HG02973 (cell line): ENCODE measurements around the gene TMED6.

Source experiments
- ATAC-seq: cut with Tn5 transposase; IDR thresholded peaks from one replicate; pipeline ENCODE4 v1.9.1; 2021; ENCODE audit warnings: moderate library complexity; ENCODE audit not compliant: unreplicated experiment

The TMED6 gene

DNA sequence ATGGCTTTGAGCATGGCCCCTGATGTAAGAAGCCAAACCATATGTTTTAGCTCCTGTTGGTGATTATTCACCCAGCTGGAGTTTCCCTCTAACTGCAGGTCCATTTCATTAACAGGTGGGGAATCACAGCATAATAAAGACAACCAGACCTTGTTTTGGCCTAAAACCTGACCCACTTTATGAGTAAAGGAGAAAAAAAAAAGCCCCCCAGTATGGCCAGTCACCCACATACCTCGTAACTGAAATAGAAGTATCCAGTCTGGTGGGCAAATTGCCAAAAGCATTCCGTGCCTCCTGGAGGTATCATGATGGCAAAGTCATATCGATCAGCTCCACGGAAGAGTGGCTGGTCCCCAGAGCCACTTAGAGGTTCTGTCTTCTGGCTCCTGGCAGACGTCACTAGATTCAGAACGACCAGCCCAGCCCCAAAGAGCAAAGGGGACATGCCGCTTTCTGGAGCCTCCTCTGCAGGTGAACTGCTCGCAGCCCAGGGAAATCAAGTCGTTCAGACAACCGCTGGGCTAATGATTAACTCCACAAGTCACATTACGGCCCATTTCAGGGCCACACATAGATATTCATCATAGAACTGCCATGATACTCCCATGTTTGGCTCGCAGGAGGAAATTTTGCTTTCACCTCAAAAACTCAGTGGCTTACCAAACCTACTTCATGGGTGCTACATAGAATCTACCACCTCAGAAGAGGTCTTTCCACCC, at the start of gene TMED6:
Gene TMED6, minus strand, starts transcription at position 478 of the 719 bp plus-strand sequence. Its CDS starts 33 bp downstream, at position 445.
- ATAC-seq, result no peak

DNA sequence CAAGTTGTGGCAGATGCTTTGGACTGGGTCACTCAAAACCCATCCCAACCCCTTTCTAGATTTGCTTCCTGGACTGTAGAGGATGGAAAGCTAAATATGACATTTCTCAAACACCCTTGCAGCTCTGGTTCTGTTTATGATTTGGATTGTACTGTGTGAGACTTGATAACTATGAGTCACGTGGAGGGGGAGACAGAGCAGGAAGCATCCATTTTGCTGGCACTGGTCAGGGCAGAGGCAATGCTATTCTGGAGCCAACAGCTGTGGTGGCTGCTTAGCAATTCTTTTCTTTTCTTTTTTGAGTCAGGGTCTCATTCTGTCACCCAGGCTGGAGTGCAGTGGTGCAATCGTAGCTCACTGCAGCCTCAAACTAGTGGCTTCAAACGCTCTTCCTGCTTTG, 47.8 kb upstream of the TMED6 start:
- ATAC-seq, result no peak

DNA sequence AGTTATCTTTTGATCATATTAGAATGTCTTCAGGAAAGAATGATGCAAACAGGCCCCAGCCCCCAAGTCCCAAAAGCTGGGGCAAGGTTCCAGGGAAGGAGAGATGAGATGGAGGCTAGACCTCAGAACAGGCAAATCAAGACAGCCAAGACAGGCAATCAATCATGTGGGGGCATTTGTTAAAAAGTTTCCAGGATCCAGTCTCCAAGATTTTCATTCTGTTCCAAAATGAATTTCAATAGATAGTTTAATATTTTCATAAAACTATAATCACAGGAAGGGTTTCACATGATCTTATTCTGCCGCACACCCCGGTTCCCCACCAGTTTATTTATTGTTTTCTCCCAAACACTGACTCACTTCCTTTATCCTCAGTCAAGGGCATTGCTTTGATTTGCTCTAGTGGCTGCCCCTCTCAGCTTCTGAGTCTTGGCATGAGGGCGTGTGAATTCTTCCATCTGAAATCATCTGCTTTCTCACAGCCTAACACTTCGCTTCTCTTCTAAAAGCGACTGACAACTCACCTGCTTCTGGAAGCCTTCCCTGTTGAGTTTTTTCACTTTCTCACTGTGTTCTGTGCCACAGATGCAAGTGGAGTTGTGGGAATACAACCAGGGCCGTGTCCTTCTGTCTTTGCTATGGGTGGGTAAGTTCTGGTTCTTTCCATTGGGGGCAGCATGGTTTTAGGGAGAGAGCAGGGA, 46.4 kb upstream of the TMED6 start:
- no peak for ATAC-seq

- ATAC-seq, result no peak
These were observed 44.8 kb upstream of the TMED6 start for GRCh38 chr16:69396187-69397061.

DNA sequence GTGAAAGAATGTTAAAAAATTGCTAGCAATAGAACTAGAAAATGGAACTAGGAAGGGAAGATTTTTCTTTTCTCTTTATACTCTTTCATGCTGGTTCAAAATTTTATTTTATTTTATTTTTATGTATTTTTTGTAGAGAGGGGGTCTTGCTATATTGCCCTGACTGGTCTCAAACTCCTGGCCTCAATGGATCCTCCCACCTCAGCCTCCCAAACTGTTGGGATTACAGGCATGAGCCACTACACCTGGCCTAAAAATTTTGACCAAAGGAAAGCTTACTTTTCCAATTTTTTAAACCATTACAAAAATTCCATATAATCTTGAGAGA, 44.2 kb upstream of the TMED6 start:
- ATAC-seq, result no peak

DNA sequence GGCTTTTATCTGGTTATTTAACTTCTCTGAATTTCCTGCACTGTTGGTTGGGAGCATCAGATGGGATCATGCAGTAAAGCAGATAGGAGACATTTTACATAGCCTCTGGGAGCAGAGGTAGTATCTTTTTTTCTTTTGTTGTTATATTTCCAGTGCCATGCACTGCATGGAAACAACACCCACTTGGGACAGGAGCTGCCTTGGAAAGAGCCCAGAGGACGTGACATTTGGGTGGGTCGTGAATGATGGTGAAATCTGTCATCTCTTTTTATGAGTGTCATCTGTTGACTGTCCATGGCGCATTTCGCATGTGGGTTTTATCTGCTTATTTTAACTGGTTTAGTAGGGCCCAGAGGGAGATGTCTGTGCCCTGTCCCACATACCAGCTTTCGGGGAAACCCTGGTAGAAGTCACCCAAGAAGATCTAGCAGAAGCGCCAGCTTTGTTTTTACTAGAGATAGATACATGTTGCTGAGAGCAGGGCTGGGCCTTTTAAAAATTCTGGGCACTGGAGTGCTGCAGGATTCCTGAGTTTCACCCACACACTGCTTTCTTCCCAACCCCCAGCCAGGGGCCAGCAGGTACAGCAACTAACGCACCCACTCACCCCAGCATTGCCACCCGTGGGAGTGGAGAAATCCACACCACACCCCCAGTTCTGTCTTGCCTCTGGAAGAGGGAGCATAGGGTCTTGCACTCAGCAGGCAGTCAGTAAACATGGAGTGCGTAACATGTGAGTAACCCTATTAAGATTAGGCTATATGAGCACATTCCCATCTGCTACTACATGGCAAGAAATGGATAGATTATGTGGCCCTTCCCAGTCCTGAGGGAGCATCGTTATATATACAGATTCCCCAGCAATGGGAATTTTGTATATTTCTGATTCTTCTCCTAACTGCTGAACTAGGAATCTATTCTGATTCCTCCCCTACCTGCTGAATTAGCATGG, 42.6 kb upstream of the TMED6 start:
- ATAC-seq, result no peak

DNA sequence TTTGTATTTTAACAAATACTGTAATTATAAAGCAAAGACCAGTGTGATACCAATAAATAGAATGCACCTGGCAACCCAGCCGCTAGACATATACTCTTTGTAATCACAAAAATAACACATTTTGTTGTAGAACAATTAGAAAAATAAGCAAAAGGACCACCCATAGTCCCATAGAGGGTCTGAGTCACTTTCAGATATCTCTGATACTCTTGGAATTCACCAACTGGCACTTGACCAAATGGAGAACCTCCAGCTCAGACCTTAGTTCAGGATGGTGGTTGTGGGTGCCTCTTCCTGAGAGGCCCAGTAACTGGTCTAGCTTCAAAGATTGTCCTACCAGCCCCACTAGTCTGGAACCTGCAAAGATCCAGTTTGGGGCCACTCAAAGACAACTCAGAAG, 35.0 kb upstream of the TMED6 start:
- ATAC-seq, result no peak

- no peak for ATAC-seq
These were observed 33.4 kb upstream of the TMED6 start for GRCh38 chr16:69384974-69385373.

DNA sequence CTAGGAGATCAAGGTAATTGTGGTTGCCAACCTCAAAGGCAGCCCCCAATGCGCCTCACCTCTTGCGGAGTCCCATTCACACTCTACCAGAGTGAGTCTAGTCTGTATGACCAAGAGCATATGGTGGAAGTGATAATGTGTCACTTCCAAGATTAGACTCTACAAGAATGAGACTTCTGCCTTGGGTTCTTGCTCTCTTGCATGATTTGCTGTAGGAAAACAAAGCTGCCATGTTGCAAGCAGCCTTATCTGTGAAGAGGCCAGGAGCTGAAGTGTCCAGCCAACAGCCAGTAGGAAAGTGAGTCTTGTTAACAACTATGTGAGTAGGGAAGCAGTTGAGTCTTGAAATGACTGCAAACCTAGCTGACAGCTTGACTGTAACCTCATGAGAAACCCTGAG, 30.8 kb upstream of the TMED6 start:
- no peak for ATAC-seq

DNA sequence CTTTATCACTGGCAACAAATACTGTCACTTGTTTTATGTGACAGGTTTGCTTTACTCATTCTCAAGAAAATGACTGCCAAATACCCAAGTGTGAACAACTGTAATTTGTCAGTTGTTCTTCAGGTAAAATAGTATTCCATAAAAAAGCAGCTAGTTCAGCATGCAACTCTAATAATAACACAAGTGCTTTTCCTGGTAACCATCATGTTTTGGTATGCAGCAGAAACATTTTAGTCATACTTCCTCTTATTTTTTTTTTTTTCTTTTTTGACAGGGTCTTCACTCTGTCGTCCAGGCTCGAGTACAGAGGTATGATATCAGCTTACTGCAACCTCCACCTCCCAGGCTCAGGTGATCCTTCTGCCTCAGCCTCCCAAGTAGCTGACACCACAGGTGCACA, 29.6 kb upstream of the TMED6 start:
- no peak for ATAC-seq

- ATAC-seq, result no peak
These were observed 27.2 kb upstream of the TMED6 start for GRCh38 chr16:69378760-69379159.

- ATAC-seq, result no peak
These were observed 26.4 kb upstream of the TMED6 start for GRCh38 chr16:69378036-69378435.

DNA sequence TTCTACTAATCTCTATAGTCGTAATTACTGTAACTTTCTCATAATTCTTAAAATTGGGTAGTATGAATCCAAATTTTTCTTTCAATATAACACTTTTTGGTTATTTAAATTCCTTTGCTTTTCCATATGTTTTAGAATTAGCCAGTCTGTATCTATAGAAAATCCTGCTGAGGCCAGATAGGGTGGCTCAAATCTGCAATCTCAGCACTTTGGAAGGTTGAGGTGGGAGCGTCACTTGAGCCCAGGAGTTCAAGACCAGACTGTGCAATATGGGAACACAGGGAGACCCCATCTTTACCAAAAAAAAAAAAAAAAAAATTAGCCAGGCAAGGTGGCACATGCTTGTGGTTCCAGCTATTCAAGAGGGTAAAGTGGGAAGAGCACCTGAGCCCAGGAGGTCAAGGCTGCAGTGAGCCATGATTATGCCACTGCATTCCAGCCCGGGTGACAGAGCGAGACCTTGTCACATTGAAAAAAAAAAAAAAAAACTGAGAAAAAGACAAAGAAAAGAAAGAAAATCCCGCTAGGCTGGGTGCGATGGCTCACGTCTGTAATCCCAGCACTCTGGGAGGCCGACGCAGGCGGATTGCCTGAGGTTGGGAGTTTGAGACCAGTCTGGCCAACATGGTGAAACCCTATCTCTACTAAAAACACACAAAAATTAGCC, 24.9 kb upstream of the TMED6 start:
- no peak for ATAC-seq

- ATAC-seq, result no peak
These were observed 21.4 kb upstream of the TMED6 start for GRCh38 chr16:69373019-69373418.

- no peak for ATAC-seq
These were observed 20.0 kb upstream of the TMED6 start for GRCh38 chr16:69371564-69371963.

GRCh38 chr16:69368866-69369265, 17.3 kb upstream of the TMED6 start:
- ATAC-seq, result no peak

- ATAC-seq, result no peak
These were observed 16.4 kb upstream of the TMED6 start for GRCh38 chr16:69367980-69368379.

GRCh38 chr16:69366431-69366830, 14.8 kb upstream of the TMED6 start:
- no peak for ATAC-seq

DNA sequence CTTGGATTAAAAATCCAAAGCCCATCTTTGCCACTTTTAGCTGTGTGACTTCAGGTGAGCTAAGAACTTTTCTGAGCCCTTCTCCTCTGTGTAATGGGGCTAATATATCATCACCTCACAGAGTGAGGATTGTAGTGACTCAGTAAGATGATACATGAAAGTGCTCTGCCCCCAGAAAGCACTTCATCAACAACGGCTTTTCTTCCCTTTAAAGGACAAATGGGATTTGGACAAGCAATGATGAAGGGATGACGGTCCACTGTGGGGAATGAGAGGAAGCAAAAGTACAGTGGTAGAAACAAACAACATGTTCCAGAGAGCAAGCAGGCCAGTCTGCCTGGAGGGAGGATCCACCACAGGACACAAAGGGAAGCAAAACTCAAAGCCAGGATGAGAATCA, 14.3 kb upstream of the TMED6 start:
- no peak for ATAC-seq

GRCh38 chr16:69364088-69364487, 12.5 kb upstream of the TMED6 start:
- no peak for ATAC-seq
